HepG2 (cell line): Measurements from ENCODE around the gene KMT2E. TPM values are rescaled to one million over a fixed set of nuclear protein-coding genes. Genes with fewer than 3 reads are reported as not detected.

Source experiments
- ATAC-seq: fragments of 200-7000 bp; cut with Tn5 transposase; 3 replicates; pipeline ENCODE4 v1.9.1; 2020; ENCODE audit warnings: mild to moderate bottlenecking, moderate library complexity
- BruUV-seq: library from RNA; stranded (reverse); fragments of 400-500 nt; replicated peaks from 2 replicates; lab custom pipeline; 2021; lab: Mats Ljungman, UMichigan
- CTCF ChIA-PET: fragments of 300-600 bp; formaldehyde crosslinking; extraction: SDS; loops from one replicate; lab custom pipeline; 2021; ENCODE audit warnings: low total read pairs, inconsistent platforms, low intra/inter-chr PET ratio; lab: Yijun Ruan, JAX
- POLR2A ChIA-PET: fragments of 350-600 bp; sonication (Branson Sonifier 250); formaldehyde crosslinking; loops from one replicate; lab custom pipeline; 2020; ENCODE audit warnings: antibody characterized with exemption, inconsistent platforms; lab: Yijun Ruan, JAX
- DNase-seq: peaks from one replicate; pipeline ENCODE4 v3.0.0-alpha.2; 2015; ENCODE audit warnings: low spot score
- FAIRE-seq: peaks from 3 replicates; lab custom pipeline; 2011; peaks lifted over from hg19 to GRCh38; lab: Jason Lieb, UNC
- H2AFZ ChIP-seq: one replicate; pipeline ENCODE4 v1.6.1; 2011; ENCODE audit warnings: low read length, inconsistent platforms
- H3K27ac ChIP-seq: fragments of 300-600 bp; 3 replicates; pipeline ENCODE4 v1.8.0; 2011; ENCODE audit warnings: mixed run types, mild to moderate bottlenecking, mixed read lengths, low read length, inconsistent platforms; ENCODE audit not compliant: insufficient read depth; ENCODE audit errors: extremely low read length
- H3K27me3 ChIP-seq, 2 experiments: fragments of 200-600 bp in 1 of 2; 2 replicates in 1 of 2; 3 replicates in 1 of 2; pipeline versions ENCODE4 v1.6.0 to v1.8.0; 2011; ENCODE audit warnings: low read length in 2 of 2, mild to moderate bottlenecking in 2 of 2, moderate library complexity in 2 of 2, inconsistent platforms in 1 of 2; ENCODE audit not compliant: insufficient read depth in 2 of 2, control insufficient read depth in 1 of 2
- H3K36me3 ChIP-seq, 2 experiments: fragments of 200-600 bp in 1 of 2; replicated peaks in 1 of 2; 2 replicates in 1 of 2; 3 replicates in 1 of 2; pipeline versions ENCODE4 v1.5.1 to v1.8.0; 2011; ENCODE audit warnings: low read length in 2 of 2, inconsistent platforms in 1 of 2; ENCODE audit not compliant: insufficient read depth in 2 of 2, control insufficient read depth in 1 of 2
- H3K4me1 ChIP-seq: 2 replicates; pipeline ENCODE4 v1.5.1; 2012; ENCODE audit warnings: low read length, inconsistent platforms; ENCODE audit not compliant: insufficient read depth
- H3K4me2 ChIP-seq: 2 replicates; pipeline ENCODE4 v1.6.0; 2011; ENCODE audit warnings: low read depth, low read length, inconsistent platforms
- H3K4me3 ChIP-seq, 3 experiments: fragments of 200-600 bp in 1 of 3; sonication (generic), shearing (Covaris generic) in 1 of 3; replicated peaks in 1 of 3; 2 replicates each; pipeline ENCODE4 v1.5.1; 2011 to 2016; ENCODE audit warnings: low read length in 3 of 3, inconsistent platforms in 2 of 3, low read depth in 2 of 3, mild to moderate bottlenecking in 2 of 3, control low read depth in 1 of 3, mixed read lengths in 1 of 3; ENCODE audit not compliant: insufficient read depth in 1 of 3
- H3K79me2 ChIP-seq: one replicate; pipeline ENCODE4 v1.6.1; 2011; ENCODE audit warnings: low read length, inconsistent platforms; ENCODE audit not compliant: insufficient read depth
- H3K9ac ChIP-seq: 2 replicates; pipeline ENCODE4 v1.6.0; 2011; ENCODE audit warnings: mild to moderate bottlenecking, low read depth, low read length, inconsistent platforms; ENCODE audit not compliant: insufficient read depth
- H3K9me3 ChIP-seq: 2 replicates; pipeline ENCODE4 v1.5.1; 2012; ENCODE audit warnings: mild to moderate bottlenecking, low read length
- H4K20me1 ChIP-seq: 2 replicates; pipeline ENCODE4 v1.6.0; 2011; ENCODE audit warnings: inconsistent platforms, mild to moderate bottlenecking, low read length, moderate library complexity; ENCODE audit not compliant: insufficient read depth
- HIVEP1 ChIP-seq: sonication (generic); formaldehyde crosslinking; IDR thresholded peaks from 2 replicates; pipeline ENCODE4 v1.4.0; 2020; ENCODE audit warnings: mild to moderate bottlenecking, missing genetic modification reagents
- MEF2D ChIP-seq: sonication (generic); formaldehyde crosslinking; IDR thresholded peaks from 2 replicates; pipeline ENCODE4 v1.5.1; 2020; ENCODE audit warnings: mild to moderate bottlenecking, missing genetic modification reagents
- MLXIP ChIP-seq: sonication (generic); formaldehyde crosslinking; IDR thresholded peaks from 2 replicates; pipeline ENCODE4 v1.9.0; 2021; ENCODE audit warnings: missing genetic modification reagents, borderline replicate concordance
- MYNN ChIP-seq: sonication (generic); formaldehyde crosslinking; IDR thresholded peaks from 2 replicates; pipeline ENCODE4 v1.4.0; 2020; ENCODE audit warnings: mild to moderate bottlenecking, low read depth, missing genetic modification reagents
- RBM22 ChIP-seq: fragments of 200-400 bp; formaldehyde crosslinking; optimal IDR thresholded peaks from 2 replicates; pipeline ENCODE3; 2017; ENCODE audit warnings: mild to moderate bottlenecking, low read length, moderate library complexity
- ZNF234 ChIP-seq: sonication (generic); formaldehyde crosslinking; conservative IDR thresholded peaks from 2 replicates; pipeline ENCODE4 v1.5.1; 2020; ENCODE audit warnings: mild to moderate bottlenecking, missing genetic modification reagents
- ZNF713 ChIP-seq: sonication (generic); formaldehyde crosslinking; IDR thresholded peaks from 2 replicates; pipeline ENCODE4 v1.4.0; 2020; ENCODE audit warnings: mild to moderate bottlenecking, missing genetic modification reagents
- WGBS: methylation state at CpG from one replicate; pipeline ENCODE4 v1.1.6; 2017; ENCODE audit warnings: low lambda C conversion rate; 5-methylcytosine and 5-hydroxymethylcytosine counted together
- in situ Hi-C: cut with HindIII; loops from 2 replicates; pipeline ENCODE4 v1.10.0; 2017; ENCODE audit warnings: low pct_unique_long_range_greater_than_20kb; ENCODE audit not compliant: extremely low pct_ligation_motif_present
- intact Hi-C: fragments of 100-400 bp; cut with micrococcal nuclease; formaldehyde crosslinking; loops from one replicate; pipeline ENCODE4 v1.10.0; 2022; ENCODE audit not compliant: unreplicated experiment
- polyA plus RNA-seq, 8 experiments: library from polyadenylated mRNA; depleted of rRNA in 3 of 8; stranded (reverse) in 7 of 8; unstranded in 1 of 8; fragments of >200 nt; fragmentation: Illumina TruSeq in 4 of 8; extraction: Trizol in 4 of 8; gene quantifications; 2 replicates each; pipeline versions ENCODE4 v1.2.1 to v1.2.3, GENCODE V29; 2011 to 2016; ENCODE audit warnings: low read depth in 4 of 8, missing spikeins in 1 of 8, mixed read lengths in 1 of 8; ENCODE audit not compliant: insufficient read depth in 1 of 8
- total RNA-seq, 5 experiments: library from RNA; depleted of rRNA; stranded (reverse); fragments of >200 nt; fragmentation: Illumina TruSeq; extraction: Trizol; gene quantifications; 2 replicates each; pipeline ENCODE4 v1.2.3, GENCODE V29; 2016; ENCODE audit warnings: low read depth in 1 of 5
- TF ChIP-seq, protein P1 (sequence below): sonication (generic); formaldehyde crosslinking; IDR thresholded peaks from 2 replicates; pipeline ENCODE4 v1.5.0; 2020; ENCODE audit warnings: mild to moderate bottlenecking, missing genetic modification reagents

KMT2E gene
- total and polyA plus RNA-seq, 2 of the 13 experiments (the other 11 are each of a cell fraction or from before 2014, with no cell fraction given), result 6.3 to 24.4 TPM

DNA sequence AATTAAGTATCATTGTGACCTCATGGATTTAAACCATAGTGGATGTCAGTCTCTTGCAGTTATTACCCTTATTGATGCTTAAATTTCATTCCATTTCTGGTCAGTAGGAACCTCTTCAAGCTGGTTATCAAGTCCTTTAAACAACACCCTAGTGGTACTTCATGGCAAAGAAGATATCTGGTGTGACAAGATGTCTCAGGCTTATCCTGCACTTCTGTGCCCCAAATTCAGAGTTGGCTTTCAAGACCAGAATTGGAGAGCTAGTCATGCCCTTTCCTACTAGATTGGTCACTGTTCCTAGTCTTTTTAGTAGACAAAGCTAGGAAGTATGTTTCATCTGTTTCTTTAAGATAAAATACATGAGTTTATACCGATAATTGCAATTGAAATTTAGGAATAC, 54.9 kb downstream of the KMT2E start (continued):
- TF ChIP-seq ZNF234 (CRISPR knock-in tag) (no peak), MLXIP (no peak)

- in situ Hi-C loops (no loop called here), intact Hi-C loops (no loop called here)
- Histone ChIP-seq H3K27me3 (no peaks in the 10 kb centered on the region), H3K27ac (no peak overlapping the region), H3K4me3 (no peak overlapping the region), H2AFZ (no peak overlapping the region), H3K79me2 (no peaks in the 10 kb centered on the region), H3K9ac (no peak overlapping the region), H3K36me3 (peaks cover 5 to 80% of the 10 kb centered on the region in 2 experiments), H3K4me1 (no peaks in the 10 kb centered on the region), H3K4me2 (no peak overlapping the region), H4K20me1 (peaks cover 10% of the 10 kb centered on the region; the same call in 1 of the 2 replicates)
- ChIA-PET POLR2A (no interaction called here), CTCF (no interaction called here)
- FAIRE-seq (no peak), DNase-seq (no peak), ATAC-seq (no peak)
- BruUV-seq, result no TSS peak
- WGBS, result 100% methylated on average over 1 of the region's 1 CpG
- peak; percentile 35 for TF ChIP-seq RBM22
- TF ChIP-seq HIVEP1 (CRISPR knock-in tag), result no peak
- no peak for TF ChIP-seq MEF2D (CRISPR knock-in tag)
- TF ChIP-seq ZNF713 (CRISPR knock-in tag), result no peak
- TF ChIP-seq, protein P1, sequence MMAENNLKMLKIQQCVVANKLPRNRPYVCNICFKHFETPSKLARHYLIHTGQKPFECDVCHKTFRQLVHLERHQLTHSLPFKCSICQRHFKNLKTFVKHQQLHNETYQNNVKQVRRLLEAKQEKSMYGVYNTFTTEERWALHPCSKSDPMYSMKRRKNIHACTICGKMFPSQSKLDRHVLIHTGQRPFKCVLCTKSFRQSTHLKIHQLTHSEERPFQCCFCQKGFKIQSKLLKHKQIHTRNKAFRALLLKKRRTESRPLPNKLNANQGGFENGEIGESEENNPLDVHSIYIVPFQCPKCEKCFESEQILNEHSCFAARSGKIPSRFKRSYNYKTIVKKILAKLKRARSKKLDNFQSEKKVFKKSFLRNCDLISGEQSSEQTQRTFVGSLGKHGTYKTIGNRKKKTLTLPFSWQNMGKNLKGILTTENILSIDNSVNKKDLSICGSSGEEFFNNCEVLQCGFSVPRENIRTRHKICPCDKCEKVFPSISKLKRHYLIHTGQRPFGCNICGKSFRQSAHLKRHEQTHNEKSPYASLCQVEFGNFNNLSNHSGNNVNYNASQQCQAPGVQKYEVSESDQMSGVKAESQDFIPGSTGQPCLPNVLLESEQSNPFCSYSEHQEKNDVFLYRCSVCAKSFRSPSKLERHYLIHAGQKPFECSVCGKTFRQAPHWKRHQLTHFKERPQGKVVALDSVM (CRISPR knock-in tag), result peak; percentile 54; the same call in 1 of the 2 replicates
- no peak for TF ChIP-seq MYNN (CRISPR knock-in tag)
- TF ChIP-seq, all 625 proteins: peak for 2
- H3K9me3 ChIP-seq, result no peaks in the 10 kb centered on the region
These were observed 59.1 kb downstream of the KMT2E start for GRCh38 chr7:105073143-105073542.
